Measurements from ENCODE around the gene RBM10. TPM values are rescaled to one million over a fixed set of nuclear protein-coding genes. Genes with fewer than 3 reads are reported as not detected.

RBM10 gene
- total RNA-seq, 1 donor from 2014 or later: 35.9 TPM

- no peak overlapping the region for H3K27ac Mint-ChIP-seq (ENCODE audit: unreplicated experiment)
These were observed 63.1 kb downstream of the RBM10 start for GRCh38 chrX:47208108-47208507.

DNA sequence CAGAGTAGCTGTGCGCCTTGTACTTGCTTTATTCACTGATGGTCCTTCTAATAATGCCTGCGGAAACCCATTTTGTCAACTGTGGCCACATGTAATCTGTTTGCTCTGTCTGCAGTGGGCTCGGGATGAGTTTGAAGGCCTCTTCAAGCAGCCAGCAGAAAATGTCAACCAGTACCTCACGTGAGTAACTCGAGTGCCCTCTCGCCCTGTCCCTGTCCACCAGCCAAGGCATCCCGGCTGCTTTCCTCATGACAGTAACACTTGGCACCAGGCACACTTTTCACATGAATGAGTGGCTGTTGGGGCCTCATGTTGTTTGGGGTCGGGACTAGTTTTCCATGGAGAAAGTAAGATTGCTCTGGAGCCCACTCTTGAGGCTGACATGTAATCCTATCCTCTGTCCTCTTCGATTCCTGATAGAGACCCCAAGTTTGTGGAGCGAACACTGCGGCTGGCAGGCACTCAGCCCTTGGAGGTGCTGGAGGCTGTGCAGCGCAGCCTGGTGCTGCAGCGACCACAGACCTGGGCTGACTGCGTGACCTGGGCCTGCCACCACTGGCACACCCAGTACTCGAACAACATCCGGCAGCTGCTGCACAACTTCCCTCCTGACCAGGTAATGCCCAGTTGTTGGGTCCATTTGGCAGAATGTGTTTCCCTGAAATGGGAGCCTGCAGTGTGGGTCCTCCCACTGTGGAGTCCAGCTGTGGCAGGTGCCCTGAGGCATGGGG is 64.7 kb downstream of the RBM10 start:
- peaks cover 47% of the 10 kb centered on the region for H3K36me3 ChIP-seq (ENCODE audit: insufficient read depth, low read length)
- peaks cover 12% of the 10 kb centered on the region for H3K79me2 ChIP-seq (ENCODE audit: insufficient read depth, low read length)
- Mint-ChIP-seq H3K4me3 (ENCODE audit: unreplicated experiment) (no peak overlapping the region), H3K36me3 (ENCODE audit: low read depth, unreplicated experiment) (peaks cover 10% of the 10 kb centered on the region), H3K9me3 (ENCODE audit: unreplicated experiment) (no peaks in the 10 kb centered on the region), H3K27me3 (ENCODE audit: low read depth, unreplicated experiment) (no peaks in the 10 kb centered on the region), H3K27ac (ENCODE audit: unreplicated experiment) (no peak overlapping the region), H3K4me1 (ENCODE audit: low read depth, unreplicated experiment) (peaks cover 3% of the 10 kb centered on the region)
- no peak overlapping the region for H3K4me3 ChIP-seq (ENCODE audit: insufficient read depth, low read depth, low read length)
- H3K4me1 ChIP-seq (ENCODE audit: insufficient read depth, low read length): no peaks in the 10 kb centered on the region
- H3K27me3 ChIP-seq (ENCODE audit: insufficient read depth, low read length): no peaks in the 10 kb centered on the region
- DNase-seq (ENCODE audit: low read depth) (no peak), FAIRE-seq (no peak)
- no peak overlapping the region for H3K9ac ChIP-seq (ENCODE audit: low read length)
- no peaks in the 10 kb centered on the region for H3K9me3 ChIP-seq (ENCODE audit: insufficient read depth, low read depth, low read length)
- H2AFZ ChIP-seq (ENCODE audit: low read depth, low read length): no peak overlapping the region
- peaks cover 47% of the 10 kb centered on the region for H4K20me1 ChIP-seq (ENCODE audit: insufficient read depth, low read length)
- H3K27ac ChIP-seq (ENCODE audit: low read depth, low read length): no peak overlapping the region
- H3K4me2 ChIP-seq (ENCODE audit: low read length): no peak overlapping the region
- TF ChIP-seq CTCF (IDR thresholded peaks at IDR 0.05; ENCODE audit: insufficient read depth, low read depth, low read length) (no peak), EZH2 (IDR thresholded peaks at IDR 0.05; ENCODE audit: insufficient read depth, low read length) (no peak)

More at GRCh38 chrX:47208108-47208507, 63.1 kb downstream of the RBM10 start:
- TF ChIP-seq CTCF (IDR thresholded peaks at IDR 0.05; ENCODE audit: insufficient read depth, low read depth, low read length) (no peak), EZH2 (IDR thresholded peaks at IDR 0.05; ENCODE audit: insufficient read depth, low read length) (no peak)
- no peak overlapping the region for H3K4me3 ChIP-seq (ENCODE audit: insufficient read depth, low read depth, low read length)
- FAIRE-seq: peak; percentile 9
- H3K79me2 ChIP-seq (ENCODE audit: insufficient read depth, low read length): peaks cover 17% of the 10 kb centered on the region
- H3K9me3 ChIP-seq (ENCODE audit: insufficient read depth, low read depth, low read length): no peaks in the 10 kb centered on the region
- Mint-ChIP-seq H3K27me3 (ENCODE audit: low read depth, unreplicated experiment) (no peaks in the 10 kb centered on the region), H3K4me1 (ENCODE audit: low read depth, unreplicated experiment) (peaks cover 3% of the 10 kb centered on the region), H3K9me3 (ENCODE audit: unreplicated experiment) (no peaks in the 10 kb centered on the region), H3K36me3 (ENCODE audit: low read depth, unreplicated experiment) (peaks cover 9% of the 10 kb centered on the region), H3K4me3 (ENCODE audit: unreplicated experiment) (no peak overlapping the region)
- no peaks in the 10 kb centered on the region for H3K27me3 ChIP-seq (ENCODE audit: insufficient read depth, low read length)
- peaks cover 49% of the 10 kb centered on the region for H4K20me1 ChIP-seq (ENCODE audit: insufficient read depth, low read length)
- no peak for DNase-seq (ENCODE audit: low read depth)
- no peaks in the 10 kb centered on the region for H3K4me1 ChIP-seq (ENCODE audit: insufficient read depth, low read length)
- no peak overlapping the region for H2AFZ ChIP-seq (ENCODE audit: low read depth, low read length)
- no peak overlapping the region for H3K9ac ChIP-seq (ENCODE audit: low read length)
- H3K27ac ChIP-seq (ENCODE audit: low read depth, low read length): no peak overlapping the region
- peaks cover 54% of the 10 kb centered on the region for H3K36me3 ChIP-seq (ENCODE audit: insufficient read depth, low read length)
- H3K4me2 ChIP-seq (ENCODE audit: low read length): no peak overlapping the region

Measured in astrocyte (in vitro differentiated cells and primary cell).